ENCODE measurements around the gene XPC. TPM values are rescaled to one million over a fixed set of nuclear protein-coding genes. Genes with fewer than 3 reads are reported as not detected.
A peak's percentile ranks its signal among the peaks of the same experiment; 100 is the strongest.

XPC gene
- polyA plus RNA-seq, 1 of the 3 experiments (the other 2 are of a cell fraction): 50.0 TPM

DNA sequence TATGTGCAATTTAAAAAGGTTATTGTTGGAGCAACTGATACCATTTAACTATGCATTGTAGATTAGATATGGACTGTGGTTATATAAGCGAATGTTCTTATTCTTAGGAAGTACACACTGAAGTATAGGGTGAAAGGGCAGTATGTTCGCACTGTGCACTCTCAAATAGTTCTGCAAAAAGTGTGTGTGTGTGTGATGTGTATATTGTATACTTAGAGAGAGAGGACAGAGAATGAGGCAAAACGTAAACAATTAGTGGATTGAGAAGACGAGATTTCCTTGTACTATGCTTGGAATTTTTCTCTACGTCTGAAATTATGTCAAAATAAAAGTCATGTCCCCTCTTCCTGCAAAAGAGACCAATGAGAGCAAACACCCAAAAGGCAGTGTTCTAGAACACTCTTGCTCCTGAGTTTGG is 30.6 kb upstream of the XPC start:
- H3K27ac ChIP-seq (ENCODE audit: low read depth in 2 of 2, low read length in 1 of 2): peak overlapping the region in 1 of 2 experiments; percentile 82; a peak in 1 of 4 replicates

DNA sequence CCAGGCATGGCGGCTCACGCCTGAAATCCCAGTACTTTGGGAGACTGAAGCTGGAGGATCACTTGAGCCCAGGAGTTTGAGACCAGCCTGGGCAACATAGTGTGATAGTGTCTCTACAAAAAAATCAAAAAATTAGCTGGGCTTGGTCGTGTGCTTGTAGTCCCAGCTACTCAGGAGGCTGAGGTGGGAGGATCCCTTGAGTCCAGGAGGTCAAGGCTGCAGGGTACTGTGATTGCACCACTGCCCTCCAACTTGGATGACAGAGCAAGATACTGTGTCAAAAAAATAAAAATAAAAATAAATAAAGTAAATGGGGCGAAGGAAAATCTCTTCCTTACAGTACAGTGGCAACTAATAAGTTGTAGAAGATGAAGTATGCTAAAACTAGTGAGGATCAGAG is 29.8 kb upstream of the XPC start:
- POLR2A ChIA-PET: no interaction called here
- 88% methylated on average over 4 of the region's 4 CpGs for WGBS (ENCODE audit: low lambda C conversion rate)
- Histone ChIP-seq H3K9me2 (no peaks in the 10 kb centered on the region), H3K4me3 (ENCODE audit: low read depth in 2 of 2, low read length in 1 of 2) (no peak overlapping the region), H4K20me1 (ENCODE audit: insufficient read depth) (no peaks in the 10 kb centered on the region), H3K36me3 (replicated peaks in 1 of 2; ENCODE audit: control insufficient read depth in 1 of 2, insufficient read depth in 2 of 2, low read length in 1 of 2) (no peaks in the 10 kb centered on the region), H3K27ac (ENCODE audit: low read depth in 2 of 2, low read length in 1 of 2) (no peak overlapping the region), H3K4me1 (ENCODE audit: control insufficient read depth in 1 of 2, insufficient read depth in 2 of 2, low read depth in 1 of 2, low read length in 1 of 2) (peaks cover 4 to 16% of the 10 kb centered on the region in 2 experiments; a peak in 2 of 4 replicates), H3K27me3 (ENCODE audit: insufficient read depth) (no peaks in the 10 kb centered on the region), H3F3A (replicated peaks; ENCODE audit: insufficient read depth) (peaks cover 19% of the 10 kb centered on the region), H3K79me2 (ENCODE audit: insufficient read depth) (no peaks in the 10 kb centered on the region), H3K9ac (no peak overlapping the region), H3K9me3 (no peaks in the 10 kb centered on the region), H2AFZ (ENCODE audit: low read depth) (no peak overlapping the region), H3K4me2 (no peak overlapping the region)
- CTCF ChIA-PET: interaction anchor here (1.0 to 2.5 kb wide), 2 partner anchors 8 to 255 kb away, joined by 3 to 10 read pairs; no protein-coding TSS in a partner anchor
- no peak for DNase-seq
- TF ChIP-seq TCF12 (IDR thresholded peaks at IDR 0.05) (no peak), CHD2 (IDR thresholded peaks at IDR 0.05; ENCODE audit: low read length, partially characterized antibody) (no peak), NFIC (IDR thresholded peaks at IDR 0.05; ENCODE audit: borderline replicate concordance) (no peak), YY1 (IDR thresholded peaks at IDR 0.05; ENCODE audit: low read depth) (no peak)
- TF ChIP-seq, protein P1, sequence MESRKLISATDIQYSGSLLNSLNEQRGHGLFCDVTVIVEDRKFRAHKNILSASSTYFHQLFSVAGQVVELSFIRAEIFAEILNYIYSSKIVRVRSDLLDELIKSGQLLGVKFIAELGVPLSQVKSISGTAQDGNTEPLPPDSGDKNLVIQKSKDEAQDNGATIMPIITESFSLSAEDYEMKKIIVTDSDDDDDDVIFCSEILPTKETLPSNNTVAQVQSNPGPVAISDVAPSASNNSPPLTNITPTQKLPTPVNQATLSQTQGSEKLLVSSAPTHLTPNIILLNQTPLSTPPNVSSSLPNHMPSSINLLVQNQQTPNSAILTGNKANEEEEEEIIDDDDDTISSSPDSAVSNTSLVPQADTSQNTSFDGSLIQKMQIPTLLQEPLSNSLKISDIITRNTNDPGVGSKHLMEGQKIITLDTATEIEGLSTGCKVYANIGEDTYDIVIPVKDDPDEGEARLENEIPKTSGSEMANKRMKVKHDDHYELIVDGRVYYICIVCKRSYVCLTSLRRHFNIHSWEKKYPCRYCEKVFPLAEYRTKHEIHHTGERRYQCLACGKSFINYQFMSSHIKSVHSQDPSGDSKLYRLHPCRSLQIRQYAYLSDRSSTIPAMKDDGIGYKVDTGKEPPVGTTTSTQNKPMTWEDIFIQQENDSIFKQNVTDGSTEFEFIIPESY (IDR thresholded peaks at IDR 0.05; ENCODE audit: borderline replicate concordance, low read depth): no peak

More for the DNA sequence above, 30.6 kb upstream of the XPC start:
- no peaks in the 10 kb centered on the region for H3K9me3 ChIP-seq
- no peak for TF ChIP-seq FOSL2 (IDR thresholded peaks at IDR 0.05; ENCODE audit: borderline replicate concordance, low read depth)
- TF ChIP-seq RXRA (IDR thresholded peaks at IDR 0.05; ENCODE audit: borderline replicate concordance, low read depth): no peak
- TF ChIP-seq, protein P2, sequence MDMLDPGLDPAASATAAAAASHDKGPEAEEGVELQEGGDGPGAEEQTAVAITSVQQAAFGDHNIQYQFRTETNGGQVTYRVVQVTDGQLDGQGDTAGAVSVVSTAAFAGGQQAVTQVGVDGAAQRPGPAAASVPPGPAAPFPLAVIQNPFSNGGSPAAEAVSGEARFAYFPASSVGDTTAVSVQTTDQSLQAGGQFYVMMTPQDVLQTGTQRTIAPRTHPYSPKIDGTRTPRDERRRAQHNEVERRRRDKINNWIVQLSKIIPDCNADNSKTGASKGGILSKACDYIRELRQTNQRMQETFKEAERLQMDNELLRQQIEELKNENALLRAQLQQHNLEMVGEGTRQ (IDR thresholded peaks at IDR 0.05; ENCODE audit: borderline replicate concordance, low read depth, low read length): no peak
- no peak for TF ChIP-seq POLR2AphosphoS5 (IDR thresholded peaks at IDR 0.05; ENCODE audit: low read depth, low read length)
- TF ChIP-seq TEAD4 (IDR thresholded peaks at IDR 0.05; ENCODE audit: borderline replicate concordance, insufficient read depth): no peak
- TF ChIP-seq, protein P3, sequence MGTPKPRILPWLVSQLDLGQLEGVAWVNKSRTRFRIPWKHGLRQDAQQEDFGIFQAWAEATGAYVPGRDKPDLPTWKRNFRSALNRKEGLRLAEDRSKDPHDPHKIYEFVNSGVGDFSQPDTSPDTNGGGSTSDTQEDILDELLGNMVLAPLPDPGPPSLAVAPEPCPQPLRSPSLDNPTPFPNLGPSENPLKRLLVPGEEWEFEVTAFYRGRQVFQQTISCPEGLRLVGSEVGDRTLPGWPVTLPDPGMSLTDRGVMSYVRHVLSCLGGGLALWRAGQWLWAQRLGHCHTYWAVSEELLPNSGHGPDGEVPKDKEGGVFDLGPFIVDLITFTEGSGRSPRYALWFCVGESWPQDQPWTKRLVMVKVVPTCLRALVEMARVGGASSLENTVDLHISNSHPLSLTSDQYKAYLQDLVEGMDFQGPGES (IDR thresholded peaks at IDR 0.05; ENCODE audit: low read depth, low read length): no peak
- no peak overlapping the region for H2AFZ ChIP-seq (ENCODE audit: low read depth)
- ChIA-PET POLR2A (no interaction called here), CTCF (interaction anchor here (1.2 kb wide), 1 partner anchor 313 kb away, joined by 3 read pairs; no protein-coding TSS in a partner anchor)
- 76% methylated on average over 5 of the region's 5 CpGs for WGBS (ENCODE audit: low lambda C conversion rate)
- peaks cover 4 to 10% of the 10 kb centered on the region in 2 experiments; a peak in 2 of 4 replicates for H3K4me1 ChIP-seq (ENCODE audit: control insufficient read depth in 1 of 2, insufficient read depth in 2 of 2, low read depth in 1 of 2, low read length in 1 of 2)
- H4K20me1 ChIP-seq (ENCODE audit: insufficient read depth): no peaks in the 10 kb centered on the region
- DNase-seq: no peak
- H3F3A ChIP-seq (replicated peaks; ENCODE audit: insufficient read depth): peaks cover 19% of the 10 kb centered on the region
- no peaks in the 10 kb centered on the region for H3K27me3 ChIP-seq (ENCODE audit: insufficient read depth)
- no peaks in the 10 kb centered on the region for H3K79me2 ChIP-seq (ENCODE audit: insufficient read depth)
- no peaks in the 10 kb centered on the region for H3K9me2 ChIP-seq
- no peaks in the 10 kb centered on the region for H3K36me3 ChIP-seq (replicated peaks in 1 of 2; ENCODE audit: control insufficient read depth in 1 of 2, insufficient read depth in 2 of 2, low read length in 1 of 2)
- H3K9ac ChIP-seq: no peak overlapping the region
- H3K4me2 ChIP-seq: no peak overlapping the region
- no peak overlapping the region for H3K4me3 ChIP-seq (ENCODE audit: low read depth in 2 of 2, low read length in 1 of 2)

Data from SK-N-SH (cell line).